ENCODE measurements around the gene JMJD4. TPM values are rescaled to one million over a fixed set of nuclear protein-coding genes. Genes with fewer than 3 reads are reported as not detected.

The JMJD4 gene
- 13.0 and 13.2 TPM in 2 replicates for total RNA-seq (2021; fragmentation: NEBNext Ultra II Directional; extraction: Animal tissue kit (Norgen Biotek cat#: 25700))
- polyA plus RNA-seq (2011; rRNA removed): 23.3 and 34.0 TPM in 2 replicates
- 16.8 TPM for polyA plus RNA-seq (2011; cell fraction: cytosol; rRNA removed)
- 32.3 TPM for polyA plus RNA-seq (2011; cell fraction: nucleus; rRNA removed)
- 7.5 to 14.7 TPM (median 13.9 TPM) in 4 replicates for polyA plus RNA-seq (2012, experiment 1 of 2)
- polyA plus RNA-seq (2012, experiment 2 of 2): 14.4 TPM
- polyA plus RNA-seq (2013, experiment 1 of 2): 6.7 TPM
- polyA plus RNA-seq (2013, experiment 2 of 2): 6.6 TPM
- polyA minus RNA-seq (2011; rRNA and poly(A)+ RNA removed): 28.2 and 34.3 TPM in 2 replicates
- polyA minus RNA-seq (2011; cell fraction: cytosol; rRNA and poly(A)+ RNA removed): 14.8 TPM
- 83.8 TPM for polyA minus RNA-seq (2011; cell fraction: nucleus; rRNA and poly(A)+ RNA removed)
- long read RNA-seq, experiment 1, partial matches to known transcripts: 1 of 6 reads
- long read RNA-seq, experiment 1, other reads (novel, unspliced or antisense): 3 of 6 reads
- long read RNA-seq, experiment 2, partial matches to known transcripts: 0 of 2 reads
- long read RNA-seq, experiment 2, other reads (novel, unspliced or antisense): 2 of 2 reads

DNA sequence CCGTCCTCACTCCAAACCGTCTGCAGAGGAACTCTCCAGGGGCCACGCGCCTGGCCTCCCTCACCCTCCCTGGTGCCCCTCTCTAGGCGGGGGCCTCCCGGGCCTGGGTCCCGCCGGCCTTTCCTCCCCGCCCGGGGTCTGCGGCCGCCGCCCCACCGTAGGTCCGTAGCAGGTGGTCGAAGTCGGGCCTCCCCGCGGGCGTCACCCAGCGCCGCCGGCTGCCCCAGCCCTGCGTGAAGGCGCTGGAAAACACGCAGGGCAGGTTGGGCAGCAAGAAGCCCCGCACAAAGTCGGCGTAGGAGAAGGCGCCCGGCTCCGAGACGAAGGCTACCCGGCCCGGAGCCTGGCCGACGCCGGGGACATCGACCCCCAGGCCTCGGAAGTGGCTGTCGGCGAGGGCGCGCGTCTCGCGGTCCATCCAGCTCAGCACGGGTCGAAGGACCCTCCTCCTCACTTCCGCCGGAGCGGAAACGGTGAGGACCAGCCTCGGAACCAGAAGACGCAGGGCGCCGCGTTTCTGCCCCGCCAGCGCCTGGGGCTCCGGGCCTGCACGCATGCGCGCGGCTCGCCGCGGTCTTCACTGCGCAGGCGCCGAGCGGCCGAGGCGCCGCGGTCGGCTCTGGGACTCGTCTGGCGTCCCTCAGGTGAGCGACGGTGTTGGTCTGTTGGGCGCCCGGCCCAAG lies at the start of gene JMJD4, which contains the start of gene SNAP47:
Gene JMJD4, minus strand, starts transcription at position 447 of the 683 bp plus-strand sequence. Its CDS starts 29 bp downstream, at position 418.
Gene SNAP47, plus strand, starts transcription at position 580 of the 683 bp plus-strand sequence. CDS start 12,302 bp downstream, outside the sequence.
- no peak within 1 kb of the TSS for H2BK20ac ChIP-seq (ENCODE audit: low read length)
- no peaks in the 10 kb centered on the region for H3K27me3 ChIP-seq (replicated peaks in 1 of 4; ENCODE audit: control insufficient read depth in 3 of 4, extremely low read depth in 1 of 4, insufficient read depth in 3 of 4, low read length in 3 of 4)
- H4K5ac ChIP-seq (ENCODE audit: insufficient read length, low read depth, low read length): peak within 1 kb of the TSS; percentile 71
- no peak for FAIRE-seq
- peak within 1 kb of the TSS; percentile 96 to 98 for H3K4me2 ChIP-seq (ENCODE audit: insufficient read depth in 1 of 2, low read depth in 2 of 2, low read length in 2 of 2)
- peak within 1 kb of the TSS; percentile 90 for H3K18ac ChIP-seq (ENCODE audit: extremely low read depth, low read length)
- no peak within 1 kb of the TSS for H3K56ac ChIP-seq (replicated peaks; ENCODE audit: insufficient read length, low read depth, low read length)
- H3K4me1 ChIP-seq (replicated peaks in 1 of 4; ENCODE audit: control insufficient read depth in 3 of 4, insufficient read depth in 4 of 4, low read length in 3 of 4): peaks cover 0 to 10% (median 7%) of the 10 kb centered on the region in 4 experiments; a peak in 6 of 7 replicates
- H3K4me3 ChIP-seq (ENCODE audit: extremely low read depth in 1 of 4, insufficient read depth in 2 of 4, low read depth in 3 of 4, low read length in 4 of 4): peak within 1 kb of the TSS; percentile 71 to 92 (median 90)
- CTCF ChIA-PET (ENCODE audit: partially characterized antibody): interaction anchor here (0.5 to 1.9 kb wide), 4 partner anchors 10 to 301 kb away, joined by 3 to 6 read pairs (median 3); no protein-coding TSS in a partner anchor
- DNase-seq (ENCODE audit: low read depth in 1 of 2, low spot score in 2 of 2): peak; percentile 88 to 96
- H3K36me3 ChIP-seq (ENCODE audit: control insufficient read depth in 2 of 4, insufficient read depth in 4 of 4, low read length in 3 of 4): peaks cover 6 to 25% (median 11%) of the 10 kb centered on the region in 4 experiments; a peak in 6 of 8 replicates
- WGBS, 2 experiments (ENCODE audit: extremely low coverage in 1 of 2, insufficient coverage in 1 of 2, insufficient read length in 1 of 2, insufficient replicate concordance in 2 of 2, low coverage in 1 of 2, low lambda C conversion rate in 2 of 2, missing lambda C conversion rate in 1 of 2): 2% methylated on average over 65 of the region's 83 CpGs; no CpG with 5 or more reads in 1 of the 2 experiments
- no peak within 1 kb of the TSS for H2BK120ac ChIP-seq (replicated peaks; ENCODE audit: low read depth, low read length)
- peaks cover 9% of the 10 kb centered on the region for H3K23me2 ChIP-seq (ENCODE audit: low read depth, low read length)
- H3K14ac ChIP-seq (ENCODE audit: insufficient read length): no peak within 1 kb of the TSS
- peaks cover 6 to 56% of the 10 kb centered on the region in 2 experiments; a peak in 3 of 4 replicates for H3K79me2 ChIP-seq (ENCODE audit: control insufficient read depth in 1 of 2, insufficient read depth in 2 of 2, low read length in 2 of 2)
- no peaks in the 10 kb centered on the region for H3K9me3 ChIP-seq (ENCODE audit: insufficient read depth in 2 of 2, low read depth in 1 of 2, low read length in 1 of 2)
- peak within 1 kb of the TSS; percentile 34; the same call in 1 of the 2 replicates for H3K27ac ChIP-seq (ENCODE audit: low read depth, low read length)
- H2BK12ac ChIP-seq (ENCODE audit: low read depth, low read length): no peak within 1 kb of the TSS; the same call in 1 of the 2 replicates
- H4K8ac ChIP-seq (ENCODE audit: extremely low read depth, insufficient read depth, low read length): peak within 1 kb of the TSS; percentile 91
- H2AFZ ChIP-seq (ENCODE audit: low read length): no peak within 1 kb of the TSS
- H3K4ac ChIP-seq (replicated peaks; ENCODE audit: insufficient read length, low read depth, low read length): no peak within 1 kb of the TSS
- H4K91ac ChIP-seq (replicated peaks; ENCODE audit: insufficient read length, low read length): peak within 1 kb of the TSS; percentile 32
- no peak within 1 kb of the TSS for H2BK15ac ChIP-seq (ENCODE audit: low read length)
- no peak within 1 kb of the TSS for H3K23ac ChIP-seq (ENCODE audit: insufficient read length)
- H4K20me1 ChIP-seq (replicated peaks in 1 of 2; ENCODE audit: control insufficient read depth in 1 of 2, insufficient read depth in 2 of 2, low read length in 2 of 2): peaks cover 7 to 29% of the 10 kb centered on the region in 2 experiments
- peak within 1 kb of the TSS; percentile 66 to 83 (median 74) for H3K9ac ChIP-seq (replicated peaks in 1 of 4; ENCODE audit: extremely low read depth in 1 of 4, low read depth in 3 of 4, low read length in 3 of 4)
- peaks cover 34% of the 10 kb centered on the region for H3K79me1 ChIP-seq (ENCODE audit: low read depth, low read length)
- POLR2A ChIA-PET (ENCODE audit: partially characterized antibody): interaction anchor here (0.6 to 2.0 kb wide), 5 partner anchors 9 to 565 kb away, joined by 3 to 4 read pairs (median 4); partner anchors contain the start of genes WNT9A and ZNF678
- H2AK5ac ChIP-seq (ENCODE audit: low read depth, low read length): no peak within 1 kb of the TSS
- peak within 1 kb of the TSS; percentile 63; the same call in 1 of the 2 replicates for H2BK5ac ChIP-seq (ENCODE audit: low read depth, low read length)
- TF ChIP-seq POLR2AphosphoS5 (IDR thresholded peaks at IDR 0.05; ENCODE audit: low read depth, low read length): peak; percentile 71; the same call in 1 of the 2 replicates
- TF ChIP-seq SP4 (IDR thresholded peaks at IDR 0.05; ENCODE audit: low read length): peak; percentile 88
- no peak for TF ChIP-seq FOSL1 (IDR thresholded peaks at IDR 0.05; ENCODE audit: insufficient read depth, low read depth, low read length)
- peak; percentile 91 for TF ChIP-seq TBP (IDR thresholded peaks at IDR 0.05; ENCODE audit: low read depth, low read length)
- no peak for TF ChIP-seq SUZ12 (IDR thresholded peaks at IDR 0.05; ENCODE audit: low read length)
- TF ChIP-seq KDM5A (IDR thresholded peaks at IDR 0.05; ENCODE audit: low read length): peak; percentile 28; the same call in 1 of the 2 replicates
- peak in 1 of 2 experiments; percentile 67; a peak in 2 of 3 replicates for TF ChIP-seq POLR2A (IDR thresholded peaks at IDR 0.05; ENCODE audit: control extremely low read depth in 1 of 2, low read depth in 2 of 2, low read length in 2 of 2)
- TF ChIP-seq ASH2L (IDR thresholded peaks at IDR 0.05; ENCODE audit: low read length): peak; percentile 53
- peak; percentile 22 to 66; a peak in 1 of 4 replicates for TF ChIP-seq SIN3A (conservative IDR thresholded peaks at IDR 0.05 in 1 of 2, IDR thresholded peaks at IDR 0.05 in 1 of 2; ENCODE audit: low read depth in 1 of 2, low read length in 2 of 2)
- no peak for TF ChIP-seq CEBPB (IDR thresholded peaks at IDR 0.05; ENCODE audit: low read depth, low read length)

Data from H1 (cell line).